H4 (cell line): Measurements from ENCODE around the gene CLEC4F. TPM values are rescaled to one million over a fixed set of nuclear protein-coding genes. Genes with fewer than 3 reads are reported as not detected.
A peak's percentile ranks its signal among the peaks of the same experiment; 100 is the strongest.

Source experiments
- DNase-seq: peaks from one replicate; pipeline ENCODE4 v3.0.0-alpha.2; 2015; ENCODE audit warnings: low spot score
- total RNA-seq: library from RNA; depleted of rRNA; stranded (reverse); fragments of >200 nt; shearing (Covaris generic); gene quantifications from 2 replicates; pipeline ENCODE4 v1.2.3, GENCODE V29; 2014

CLEC4F gene
- total RNA-seq, 1 experiment from 2014 or later = not detected

DNA sequence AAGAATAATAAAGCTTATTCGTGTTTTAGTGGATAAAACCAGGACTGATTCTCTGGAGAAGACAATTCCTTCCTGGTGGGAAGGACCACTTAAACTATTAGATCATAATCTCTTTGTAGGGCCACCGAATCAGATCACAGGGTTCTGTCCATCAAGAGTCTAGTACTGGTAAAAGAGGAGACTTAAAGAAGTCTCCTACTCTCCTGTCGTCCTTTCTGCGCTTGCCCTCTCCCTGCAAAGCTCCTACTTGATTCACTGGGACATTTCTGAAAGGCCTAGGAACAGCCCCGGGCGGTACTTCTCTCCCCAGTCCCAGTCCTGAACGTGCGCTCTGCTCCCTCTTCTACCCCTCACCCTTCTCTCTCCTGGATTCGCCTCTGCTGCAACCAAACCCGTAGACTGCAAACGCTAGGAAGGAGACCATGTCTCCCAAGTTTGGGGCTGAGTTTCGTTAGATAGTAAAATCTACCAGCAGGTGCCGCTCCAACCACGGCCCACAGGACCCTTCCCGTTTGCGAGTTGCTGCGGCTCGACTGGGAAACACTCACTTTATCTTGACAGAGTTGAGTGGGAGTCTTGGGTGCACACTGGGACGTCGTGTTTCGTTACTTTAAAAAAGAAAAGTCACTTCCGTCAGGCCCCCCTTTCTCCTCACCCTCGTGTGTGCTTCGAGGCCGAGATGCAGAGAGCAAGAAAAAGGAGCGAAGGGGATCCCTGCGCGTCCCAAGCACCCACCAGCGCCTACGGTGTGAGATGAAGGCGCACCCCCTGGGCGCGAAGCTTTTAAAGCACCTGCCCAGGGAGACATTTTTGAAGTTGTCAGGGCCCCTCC is 30.9 kb downstream of the CLEC4F start:
- DNase-seq = peak; percentile 43

- peak; percentile 53 for DNase-seq
Measured at GRCh38 chr2:70785137-70785911, 35.1 kb downstream of the CLEC4F start.

GRCh38 chr2:70784320-70784719 is 36.1 kb downstream of the CLEC4F start:
- no peak for DNase-seq

DNA sequence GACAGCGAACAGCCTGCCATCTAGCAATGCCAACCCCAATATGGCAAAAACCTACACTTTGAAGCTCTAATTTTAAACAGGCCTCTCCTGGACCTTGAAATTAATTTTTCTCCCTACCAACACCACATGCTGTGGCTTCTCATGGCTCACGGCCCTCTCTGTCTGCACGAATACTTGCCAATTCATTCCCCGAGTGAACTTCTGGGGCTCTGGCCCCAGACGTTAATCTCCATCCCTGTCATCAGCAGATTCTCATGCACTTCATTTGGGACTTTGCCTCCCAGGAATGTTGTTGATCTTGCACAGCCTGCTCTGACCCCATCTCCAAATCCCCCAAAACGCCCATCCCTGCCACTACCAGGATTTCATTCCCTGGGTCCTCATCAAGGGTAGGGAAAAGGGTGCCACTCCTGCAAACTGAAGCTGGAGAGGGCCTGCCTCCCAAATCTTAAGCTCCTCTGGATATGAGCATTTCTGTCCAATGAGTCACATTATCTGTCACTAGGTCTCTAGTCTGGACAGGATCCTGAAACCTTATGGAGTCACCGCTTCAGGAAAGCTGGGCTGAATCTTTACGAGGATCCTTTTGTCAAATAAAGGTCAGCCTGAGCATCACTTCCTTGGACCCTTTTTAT is 40.4 kb downstream of the CLEC4F start:
- no peak for DNase-seq

DNA sequence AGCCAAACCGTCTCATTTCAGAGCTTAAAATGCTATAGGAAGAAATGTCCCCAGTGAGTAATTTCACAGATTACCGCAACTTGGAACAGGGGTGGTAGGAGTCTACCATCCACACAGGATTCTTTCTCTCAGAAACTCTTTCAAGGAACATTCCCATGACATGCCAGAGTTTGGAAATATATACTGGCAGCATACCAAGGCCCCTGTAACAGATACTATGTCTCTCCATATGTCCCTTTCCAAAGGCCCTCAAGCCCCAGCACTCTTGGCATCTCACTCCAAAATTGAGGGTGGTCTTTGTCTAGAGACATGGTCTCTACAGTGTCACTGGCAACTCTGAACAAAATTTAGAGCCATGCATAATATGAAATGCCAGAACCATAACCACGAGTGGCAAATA is 40.9 kb downstream of the CLEC4F start:
- DNase-seq = no peak

- DNase-seq = no peak
Measured at GRCh38 chr2:70778676-70779075, 41.7 kb downstream of the CLEC4F start.

DNA sequence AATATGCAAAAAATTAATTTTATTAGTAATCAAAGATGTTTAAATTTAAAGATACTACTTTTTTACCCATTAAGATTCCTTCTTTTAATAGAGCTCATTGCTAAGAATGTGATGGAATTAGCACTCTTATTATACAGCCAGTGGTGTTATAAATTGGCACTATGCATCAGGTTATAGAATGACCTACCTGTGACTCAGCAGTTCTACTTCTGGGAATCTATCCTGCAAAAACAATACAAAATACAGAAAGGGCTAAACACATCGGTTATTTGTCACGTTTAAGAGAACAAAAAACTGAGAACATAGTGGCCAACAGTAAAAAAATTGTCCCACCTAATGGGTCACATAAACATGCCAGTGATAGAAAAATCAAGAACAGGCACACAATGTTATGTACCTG is 42.9 kb downstream of the CLEC4F start:
- peak; percentile 20 for DNase-seq

- no peak for DNase-seq
Measured at GRCh38 chr2:70776266-70776665, 44.1 kb downstream of the CLEC4F start.

GRCh38 chr2:70775141-70775540 is 45.3 kb downstream of the CLEC4F start:
- no peak for DNase-seq

GRCh38 chr2:70772486-70773155 is 47.8 kb downstream of the CLEC4F start:
- no peak for DNase-seq

GRCh38 chr2:70771446-70771845 is 49.0 kb downstream of the CLEC4F start:
- no peak for DNase-seq

GRCh38 chr2:70769450-70769849 is 50.9 kb downstream of the CLEC4F start:
- DNase-seq = no peak

- DNase-seq = no peak
Measured at GRCh38 chr2:70768590-70769085, 51.8 kb downstream of the CLEC4F start.

- DNase-seq = peak; percentile 51
Measured at GRCh38 chr2:70767699-70768589, 52.5 kb downstream of the CLEC4F start, which contains the start of gene ADD2. ADD2 (minus strand) TSS chr2:70768200; CDS start chr2:70706408, 61,792 bp downstream.

DNA sequence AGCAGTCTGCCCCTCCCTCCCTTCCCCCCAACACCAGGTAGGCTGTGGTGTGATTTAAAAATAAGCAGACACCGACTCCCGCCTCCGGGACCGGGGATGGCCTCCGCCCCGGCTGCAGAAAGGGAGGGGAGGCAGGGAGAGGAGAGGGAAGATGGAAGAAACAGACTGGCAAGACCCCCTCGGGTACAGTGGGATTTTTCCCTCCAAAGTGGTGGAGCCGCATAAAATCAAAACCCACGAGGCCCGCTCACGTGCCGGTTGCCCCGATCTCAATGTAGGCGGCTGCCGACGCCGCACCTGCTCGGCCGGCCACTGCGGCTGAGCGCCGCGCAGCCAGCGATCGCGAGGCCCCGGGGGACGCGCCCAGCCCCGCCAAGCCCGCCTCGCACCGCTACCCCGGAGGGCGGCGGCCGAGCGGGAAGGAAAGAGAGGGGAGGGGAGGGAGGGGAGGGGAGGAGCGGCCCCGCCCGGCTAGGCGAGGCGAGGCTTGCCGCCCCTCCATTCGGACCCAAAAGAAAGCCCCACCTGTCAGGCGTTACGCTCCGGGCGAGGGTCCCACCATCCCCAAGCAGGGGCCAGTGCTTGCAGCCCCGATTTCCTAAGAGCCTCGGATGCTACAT is 53.2 kb downstream of the CLEC4F start:
- no peak for DNase-seq

DNA sequence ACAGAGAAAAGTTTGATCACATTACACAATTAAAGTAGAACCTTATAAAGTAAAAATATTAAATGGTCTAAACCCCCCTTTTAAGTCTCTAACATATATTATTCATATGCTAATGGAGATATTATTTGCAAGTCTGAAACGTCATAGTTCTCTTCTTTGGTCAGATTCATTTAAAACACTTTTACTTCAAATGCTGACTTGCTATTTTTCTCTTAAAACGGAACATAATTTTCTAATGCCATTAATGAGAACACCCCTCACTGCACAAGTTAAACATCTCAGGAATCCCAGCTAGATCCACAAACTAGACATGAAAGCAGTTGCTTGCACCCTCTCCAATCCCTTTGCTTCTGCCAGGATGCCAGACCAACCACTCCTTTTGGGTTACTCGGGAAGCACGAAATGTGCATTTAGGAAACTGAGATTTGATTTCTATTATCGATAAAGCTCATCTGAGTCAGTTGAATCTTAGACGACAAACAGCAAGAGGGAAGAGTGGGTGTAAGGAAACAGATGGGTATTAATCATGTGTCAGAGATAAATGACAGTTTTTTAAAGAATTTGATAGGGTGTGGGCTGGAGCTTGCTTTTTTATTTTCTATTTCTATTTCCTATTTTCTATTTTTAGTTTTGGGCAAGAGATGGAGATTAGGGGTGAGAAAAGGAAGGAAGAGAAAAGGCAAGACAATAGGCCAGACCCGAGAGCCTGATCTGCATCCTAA is 53.9 kb downstream of the CLEC4F start:
- DNase-seq = no peak

GRCh38 chr2:70765507-70765906 is 54.9 kb downstream of the CLEC4F start:
- DNase-seq = no peak

DNA sequence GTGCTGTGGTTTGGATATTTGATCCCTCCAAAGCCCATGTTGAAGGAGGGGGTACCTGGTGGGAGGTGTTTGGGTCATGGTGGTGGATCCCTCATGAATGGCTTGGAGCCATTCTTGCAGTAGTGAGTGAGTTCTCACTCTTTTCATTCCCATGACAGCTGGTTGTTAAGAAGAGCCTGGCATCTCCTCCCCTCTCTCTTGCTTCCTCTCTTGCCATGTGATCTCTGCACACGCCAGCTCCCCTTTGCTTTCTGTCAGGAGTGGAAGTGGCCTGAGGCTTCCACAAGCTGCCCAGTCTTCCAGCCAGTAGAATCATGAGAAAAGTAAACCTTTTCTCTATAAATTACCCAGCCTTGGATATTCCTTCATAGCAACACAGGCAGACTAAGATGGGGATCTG is 61.0 kb downstream of the CLEC4F start:
- DNase-seq = no peak
